HUDEP-2 (cell line): ENCODE results near the gene IL18RAP.
A peak's percentile ranks its signal among the peaks of the same experiment; 100 is the strongest.

Experiments used
- DNase-seq, 76 experiments: peaks; one replicate each; lab custom pipeline; 2025; ENCODE audit not compliant: unreplicated experiment in 76 of 76; lab: John Stamatoyannopoulos, UW

The IL18RAP gene

DNA sequence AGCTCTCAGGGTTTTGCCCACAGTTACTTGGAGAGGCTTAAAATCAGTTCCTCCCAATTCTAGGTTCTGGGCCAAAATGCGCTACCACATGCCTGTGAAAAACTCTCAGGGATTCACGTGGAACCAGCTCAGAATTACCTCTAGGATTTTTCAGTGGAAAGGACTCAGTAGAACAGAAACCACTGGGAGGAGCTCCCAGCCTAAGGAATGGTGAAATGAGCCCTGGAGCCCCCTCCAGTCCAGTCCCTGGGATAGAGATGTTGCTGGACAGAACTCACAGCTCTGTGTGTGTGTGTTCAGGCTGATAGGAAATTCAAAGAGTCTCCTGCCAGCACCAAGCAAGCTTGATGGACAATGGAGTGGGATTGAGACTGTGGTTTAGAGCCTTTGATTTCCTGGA is 29.0 kb downstream of the IL18RAP start:
- DNase-seq = no peak

DNA sequence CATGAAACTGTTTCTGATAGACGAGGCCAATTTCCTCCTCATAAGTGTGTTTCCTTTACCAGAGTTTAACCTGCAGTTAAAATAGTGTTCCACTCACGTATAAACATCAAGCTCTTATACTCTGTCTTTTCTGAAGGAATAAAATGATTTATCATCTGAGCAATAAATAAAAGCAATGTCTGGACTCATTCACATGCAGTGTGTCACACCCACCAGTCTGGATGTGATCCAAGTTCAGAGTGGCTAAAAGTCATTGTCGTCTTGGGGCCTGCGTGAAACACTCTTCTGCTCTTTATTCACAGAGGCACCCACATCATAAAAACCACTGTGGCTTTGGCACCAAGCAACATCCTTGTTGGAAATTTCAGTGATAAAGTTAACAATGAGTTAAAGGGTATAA is 30.5 kb downstream of the IL18RAP start:
- DNase-seq = peak in 5 of 76 experiments; percentile 1 to 15 (median 12)

DNA sequence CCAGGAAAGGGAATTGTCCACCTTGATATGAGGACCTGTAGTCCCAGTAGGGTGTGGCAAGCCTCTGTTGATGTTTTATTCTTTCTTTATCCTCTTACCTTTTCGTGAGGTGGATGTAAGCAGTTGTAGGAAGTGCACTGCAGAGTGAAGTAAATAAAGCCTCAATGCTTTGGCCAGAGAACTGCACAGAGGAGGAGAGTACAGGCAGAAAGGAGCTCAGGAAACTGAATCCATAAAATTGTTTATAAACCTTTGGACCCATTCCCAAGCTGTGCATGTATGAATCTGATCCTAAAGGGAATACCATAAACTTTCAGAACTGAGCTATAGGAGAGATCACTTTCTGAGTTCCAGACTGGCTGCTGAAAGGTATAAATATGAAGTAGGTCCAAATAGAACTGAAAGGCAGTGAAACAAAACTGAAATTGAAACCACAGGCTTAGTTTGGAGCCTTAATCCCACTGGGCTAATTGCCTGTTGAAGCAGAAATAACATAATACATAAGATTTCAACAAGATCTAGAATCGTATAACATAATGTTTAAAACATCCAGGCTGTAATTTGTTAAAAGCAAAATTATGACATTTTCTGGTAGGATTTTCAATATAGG is 32.2 kb downstream of the IL18RAP start:
- no peak for DNase-seq

DNA sequence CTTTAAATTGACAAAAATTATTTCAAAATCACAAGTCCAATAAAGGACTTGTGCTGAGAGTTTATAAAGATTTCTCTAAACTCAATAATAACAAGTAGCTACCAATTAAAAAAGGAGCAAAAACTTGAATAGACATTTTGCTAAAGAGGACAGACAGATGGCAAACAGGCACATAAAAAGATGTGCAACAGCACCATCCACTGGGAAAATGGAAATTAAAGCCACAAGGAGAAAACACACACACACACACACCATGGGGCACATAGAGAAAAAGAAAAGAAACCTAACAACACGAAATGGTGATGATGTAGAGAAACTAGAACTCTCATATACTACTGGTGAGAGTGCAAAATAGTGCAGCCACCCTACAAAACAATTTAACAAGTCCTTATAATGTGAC is 37.5 kb downstream of the IL18RAP start:
- no peak for DNase-seq

DNA sequence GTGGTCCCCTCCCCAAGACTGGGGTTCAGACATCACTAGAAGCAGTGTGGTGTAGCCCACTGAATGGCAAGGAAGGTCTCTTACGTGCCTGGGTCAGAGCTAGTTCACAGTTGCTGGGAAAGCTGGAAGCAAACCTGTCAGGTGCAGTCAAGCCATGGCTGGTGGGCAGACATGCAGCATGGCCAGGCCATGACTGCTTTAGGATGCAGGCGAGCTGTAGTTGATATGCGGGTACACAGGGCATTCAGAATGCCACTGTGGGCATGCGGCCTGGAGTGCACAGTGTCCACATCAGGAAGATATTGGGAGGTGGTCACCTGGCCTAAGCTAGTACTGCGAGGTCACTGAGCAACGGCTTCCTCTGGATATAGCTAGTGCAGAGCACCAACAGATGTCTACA is 38.2 kb downstream of the IL18RAP start:
- no peak for DNase-seq

DNA sequence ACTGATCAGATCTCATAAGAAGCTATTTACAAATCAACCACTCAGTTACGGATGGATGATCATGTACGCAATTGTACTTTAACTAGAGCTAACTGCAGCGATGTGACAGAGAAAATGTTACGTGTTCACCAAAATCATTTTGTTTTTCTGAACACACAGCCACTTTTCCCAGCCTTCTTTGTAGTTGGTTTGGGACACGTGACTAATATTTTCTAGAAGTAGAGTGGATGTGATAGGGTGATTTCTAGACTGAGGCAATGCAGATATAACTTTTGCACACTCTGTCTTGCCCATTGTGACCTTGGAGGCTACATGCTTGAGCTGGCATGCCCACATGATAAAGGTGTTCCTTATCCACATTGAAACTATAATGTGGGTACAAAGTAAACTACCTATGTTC is 40.2 kb downstream of the IL18RAP start:
- no peak for DNase-seq

DNA sequence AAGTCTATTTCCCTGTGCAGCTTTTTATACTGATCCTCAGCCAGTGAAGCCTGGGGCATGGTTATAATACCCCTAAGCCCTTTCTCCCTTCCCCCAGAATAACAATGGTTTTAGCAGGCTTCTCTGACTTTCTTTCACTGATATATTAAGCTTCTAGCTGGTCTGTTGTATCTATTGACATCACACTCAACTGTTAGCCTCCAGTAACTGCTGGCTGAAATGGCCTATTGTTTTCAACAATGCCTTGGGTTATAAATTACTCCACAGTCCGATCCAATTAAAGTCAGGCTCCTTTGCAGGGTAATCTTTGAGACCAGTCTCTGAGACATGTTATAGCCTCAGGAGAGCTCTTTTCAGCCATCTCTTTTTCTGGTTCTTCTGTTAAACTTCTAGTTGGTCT is 47.2 kb downstream of the IL18RAP start:
- no peak for DNase-seq

DNA sequence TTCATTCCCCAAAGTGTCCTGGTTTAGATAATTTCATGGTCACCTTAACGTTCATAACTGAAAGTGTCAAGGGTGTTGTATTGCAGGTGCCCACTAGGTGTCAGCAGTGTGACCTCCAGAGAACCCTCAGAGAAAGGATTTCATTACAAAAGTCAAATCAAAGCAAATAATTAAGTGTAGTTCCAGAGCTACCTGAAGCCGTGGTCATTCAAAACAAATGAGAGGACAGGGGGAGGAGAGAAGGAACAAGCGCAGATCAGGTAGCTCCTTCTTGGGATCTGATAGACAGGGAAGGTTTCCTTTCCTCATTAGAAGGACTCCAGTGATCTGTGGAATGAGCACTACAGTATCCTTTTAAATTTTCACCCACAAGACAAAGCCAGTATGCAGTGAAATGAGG is 50.1 kb downstream of the IL18RAP start, which contains the start of gene SLC9A4:
SLC9A4 (plus strand) TSS at position 207 of the 400 bp plus-strand sequence. CDS start 534 bp downstream, outside the sequence.
- peak in 20 of 76 experiments; percentile 0 to 23 (median 11) for DNase-seq

DNA sequence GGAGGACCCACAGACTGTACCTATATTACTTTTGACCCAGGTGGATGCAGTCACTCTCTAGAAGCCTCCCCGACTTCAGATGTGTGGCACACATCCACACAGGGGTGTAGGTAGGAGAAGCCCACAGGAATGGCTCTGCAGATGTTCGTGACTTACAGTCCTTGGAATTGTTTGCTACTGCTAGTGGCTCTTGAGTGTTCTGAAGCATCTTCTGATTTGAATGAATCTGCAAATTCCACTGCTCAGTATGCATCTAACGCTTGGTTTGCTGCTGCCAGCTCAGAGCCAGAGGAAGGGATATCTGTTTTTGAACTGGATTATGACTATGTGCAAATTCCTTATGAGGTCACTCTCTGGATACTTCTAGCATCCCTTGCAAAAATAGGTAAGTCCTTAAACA is 50.7 kb downstream of the IL18RAP start:
- no peak for DNase-seq

DNA sequence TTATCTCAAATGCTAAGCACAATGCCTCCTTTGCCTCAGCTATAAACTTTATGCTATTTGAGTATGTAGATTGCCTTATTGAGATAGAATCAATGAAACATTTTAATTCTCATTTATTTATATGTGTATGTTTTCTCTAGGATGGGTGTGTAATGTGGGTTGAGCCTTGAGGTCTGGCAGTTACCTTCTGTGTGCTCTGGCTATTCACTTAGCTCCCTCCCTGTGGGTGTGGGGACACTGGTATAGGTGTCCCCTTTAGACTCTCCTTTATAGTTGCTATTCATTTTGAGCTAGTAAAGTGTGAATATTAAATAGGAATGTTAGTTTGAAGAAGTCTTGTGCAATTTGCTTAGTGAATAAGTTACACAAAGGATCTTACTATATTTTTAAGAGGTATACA is 51.8 kb downstream of the IL18RAP start:
- no peak for DNase-seq

DNA sequence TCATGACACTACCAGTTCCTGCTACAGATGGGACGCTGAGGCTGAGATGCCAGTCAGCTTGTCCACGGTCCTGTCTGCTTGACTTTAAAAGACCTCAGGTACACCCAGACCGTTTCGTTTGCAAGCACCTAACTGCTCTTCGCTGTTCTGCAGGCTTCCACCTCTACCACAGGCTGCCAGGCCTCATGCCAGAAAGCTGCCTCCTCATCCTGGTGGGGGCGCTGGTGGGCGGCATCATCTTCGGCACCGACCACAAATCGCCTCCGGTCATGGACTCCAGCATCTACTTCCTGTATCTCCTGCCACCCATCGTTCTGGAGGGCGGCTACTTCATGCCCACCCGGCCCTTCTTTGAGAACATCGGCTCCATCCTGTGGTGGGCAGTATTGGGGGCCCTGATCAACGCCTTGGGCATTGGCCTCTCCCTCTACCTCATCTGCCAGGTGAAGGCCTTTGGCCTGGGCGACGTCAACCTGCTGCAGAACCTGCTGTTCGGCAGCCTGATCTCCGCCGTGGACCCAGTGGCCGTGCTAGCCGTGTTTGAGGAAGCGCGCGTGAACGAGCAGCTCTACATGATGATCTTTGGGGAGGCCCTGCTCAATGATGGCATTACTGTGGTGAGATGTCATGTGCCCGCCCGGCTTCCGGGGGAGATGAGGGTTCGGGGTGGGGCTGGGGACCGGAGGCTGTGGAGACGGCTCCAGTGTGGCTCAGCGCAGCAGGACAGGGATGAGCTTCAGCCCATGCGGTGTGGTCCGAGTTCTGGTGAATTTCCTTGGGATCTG is 55.9 kb downstream of the IL18RAP start:
- DNase-seq = no peak

DNA sequence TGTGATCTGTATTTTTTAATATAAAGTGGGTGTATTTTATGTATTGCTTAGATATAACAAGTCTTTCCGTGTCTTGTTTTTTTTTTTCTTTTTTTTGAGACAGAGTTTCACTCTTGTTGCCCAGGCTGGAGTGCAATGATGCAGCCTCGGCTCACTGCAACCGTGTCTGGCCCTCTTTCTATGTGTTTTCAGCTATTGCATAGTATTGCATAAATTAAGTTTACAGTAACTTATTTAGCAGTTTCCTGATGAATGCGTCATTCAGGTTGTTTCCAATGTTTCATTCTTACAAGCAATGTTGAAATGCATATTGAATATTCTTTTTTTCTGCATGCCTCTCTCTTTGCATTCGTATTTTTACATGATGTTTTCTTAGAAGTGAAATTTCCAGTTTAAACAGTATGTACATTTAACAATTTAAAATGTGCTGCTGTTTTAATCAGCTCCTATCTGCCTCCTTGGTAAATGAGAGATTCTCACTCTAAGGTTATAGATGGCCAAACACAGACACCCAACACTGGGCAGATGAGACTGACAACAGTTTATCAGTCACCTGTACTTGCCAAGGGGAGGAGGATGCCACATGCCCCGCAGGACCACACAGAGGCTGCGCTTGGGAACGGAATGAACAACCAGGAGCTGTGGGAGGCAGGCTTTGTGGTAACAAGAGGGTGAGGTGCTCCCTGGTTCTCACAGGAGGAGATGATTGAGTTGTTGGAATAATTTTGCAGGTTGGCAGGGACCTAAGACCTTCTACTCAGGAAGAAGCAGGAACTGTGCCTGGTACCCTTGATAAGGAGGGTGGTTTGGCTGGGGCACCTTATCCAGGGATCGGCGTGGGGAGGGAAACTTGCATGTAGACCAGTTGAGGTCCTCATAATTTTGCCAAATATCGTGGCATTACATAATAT is 57.6 kb downstream of the IL18RAP start:
- no peak for DNase-seq

DNA sequence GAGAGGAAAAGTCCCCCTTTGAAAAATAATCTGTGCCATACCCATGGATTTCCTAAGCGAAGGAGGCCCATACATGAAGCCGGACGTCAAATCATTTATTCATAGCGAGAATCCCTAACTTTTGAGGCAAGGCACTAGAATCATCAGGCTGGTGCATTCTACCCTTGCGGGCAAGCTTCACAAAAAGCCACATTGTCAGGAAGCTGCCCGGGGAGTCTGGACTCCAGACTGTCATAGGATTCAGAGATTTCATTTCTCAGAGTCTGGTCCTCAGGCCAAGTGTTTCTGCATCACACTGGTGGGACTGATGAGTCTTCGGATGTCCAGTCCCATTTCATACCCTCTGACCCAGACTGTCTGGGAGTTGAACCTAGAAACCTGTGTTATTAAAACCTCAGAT is 59.0 kb downstream of the IL18RAP start:
- DNase-seq = no peak

DNA sequence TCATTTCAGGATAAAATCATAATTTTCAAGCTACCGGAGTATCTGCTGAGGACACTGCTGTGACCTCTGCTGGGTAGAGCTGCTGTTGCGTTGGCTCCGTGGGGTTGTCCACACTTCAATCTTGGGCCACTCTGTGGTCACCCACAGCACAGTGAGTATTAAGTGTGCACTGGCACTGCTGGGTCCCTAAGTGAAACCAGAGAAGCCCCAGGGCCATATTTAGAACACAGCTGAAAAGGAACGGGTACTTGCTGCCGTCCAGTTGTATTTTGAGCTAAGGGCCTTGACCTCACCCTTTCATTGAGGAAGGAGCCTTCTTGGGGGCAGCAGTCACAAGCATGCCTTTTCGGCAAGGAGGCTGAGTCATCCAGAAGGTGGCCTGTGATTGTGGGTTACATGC is 60.1 kb downstream of the IL18RAP start:
- DNase-seq = no peak

DNA sequence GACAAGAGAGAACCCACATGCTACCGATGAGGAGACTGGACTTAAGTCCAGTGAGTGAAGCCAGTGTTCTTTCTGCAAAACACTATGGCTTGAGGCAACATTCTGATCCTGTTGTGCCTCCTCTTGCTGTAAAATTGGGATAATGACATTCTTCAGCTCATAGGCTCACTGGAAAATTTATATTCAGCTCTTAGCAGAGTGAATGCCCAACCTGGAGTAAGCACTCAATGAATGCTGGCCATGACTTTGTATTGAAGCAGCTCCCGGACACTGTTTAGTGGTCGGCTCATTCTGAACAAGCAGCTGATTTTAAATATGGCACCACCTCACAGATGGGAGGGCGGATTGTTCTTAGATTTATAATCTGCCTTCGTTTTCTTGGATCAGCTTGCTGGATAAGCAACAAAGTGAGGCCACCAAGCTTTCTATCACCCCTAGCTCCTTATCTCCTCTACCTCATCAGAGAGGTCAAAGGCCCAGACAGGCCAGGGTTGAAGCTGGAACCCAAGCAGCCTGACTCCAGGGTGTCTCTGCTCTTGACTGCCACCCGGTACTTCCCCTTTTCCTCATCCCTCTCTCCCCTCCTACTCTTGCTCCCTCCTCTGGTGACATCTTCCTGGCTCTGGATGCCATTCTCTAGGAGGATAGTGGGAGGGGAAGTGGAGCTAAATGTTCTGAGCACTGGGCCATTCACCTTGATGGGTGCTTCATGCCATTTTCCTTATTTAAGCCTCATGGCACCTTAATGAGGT is 61.5 kb downstream of the IL18RAP start:
- no peak for DNase-seq

DNA sequence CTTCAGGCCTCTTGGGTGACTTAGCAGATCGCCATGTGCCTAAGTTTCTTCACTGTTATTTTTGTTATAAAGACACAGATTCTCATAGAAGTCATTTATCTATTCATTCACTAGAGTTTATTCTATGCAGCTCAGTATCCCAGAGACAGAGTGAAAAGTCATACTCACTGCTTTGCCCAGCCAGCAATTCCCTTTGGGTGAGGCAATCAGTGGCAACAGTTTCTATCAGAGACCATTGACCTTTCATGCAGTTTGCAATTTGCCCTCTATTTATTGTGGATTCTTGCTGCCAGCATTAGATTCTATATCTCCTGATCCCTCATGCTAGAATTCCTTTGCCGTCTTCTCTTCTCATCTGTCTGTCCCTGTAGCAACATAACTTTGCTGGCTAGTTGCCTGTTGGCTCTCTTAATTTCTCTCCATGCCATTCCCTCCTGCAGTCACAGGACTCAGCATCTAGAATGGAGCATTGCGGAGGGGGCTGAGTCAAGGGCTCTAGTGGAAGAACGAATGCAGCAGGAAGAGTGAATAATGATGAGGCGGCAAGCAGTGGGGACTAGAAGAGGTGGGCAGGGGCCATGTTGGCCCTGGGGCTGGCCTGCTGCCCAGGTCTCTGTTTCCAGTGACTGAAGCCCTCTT is 62.3 kb downstream of the IL18RAP start:
- DNase-seq = no peak

DNA sequence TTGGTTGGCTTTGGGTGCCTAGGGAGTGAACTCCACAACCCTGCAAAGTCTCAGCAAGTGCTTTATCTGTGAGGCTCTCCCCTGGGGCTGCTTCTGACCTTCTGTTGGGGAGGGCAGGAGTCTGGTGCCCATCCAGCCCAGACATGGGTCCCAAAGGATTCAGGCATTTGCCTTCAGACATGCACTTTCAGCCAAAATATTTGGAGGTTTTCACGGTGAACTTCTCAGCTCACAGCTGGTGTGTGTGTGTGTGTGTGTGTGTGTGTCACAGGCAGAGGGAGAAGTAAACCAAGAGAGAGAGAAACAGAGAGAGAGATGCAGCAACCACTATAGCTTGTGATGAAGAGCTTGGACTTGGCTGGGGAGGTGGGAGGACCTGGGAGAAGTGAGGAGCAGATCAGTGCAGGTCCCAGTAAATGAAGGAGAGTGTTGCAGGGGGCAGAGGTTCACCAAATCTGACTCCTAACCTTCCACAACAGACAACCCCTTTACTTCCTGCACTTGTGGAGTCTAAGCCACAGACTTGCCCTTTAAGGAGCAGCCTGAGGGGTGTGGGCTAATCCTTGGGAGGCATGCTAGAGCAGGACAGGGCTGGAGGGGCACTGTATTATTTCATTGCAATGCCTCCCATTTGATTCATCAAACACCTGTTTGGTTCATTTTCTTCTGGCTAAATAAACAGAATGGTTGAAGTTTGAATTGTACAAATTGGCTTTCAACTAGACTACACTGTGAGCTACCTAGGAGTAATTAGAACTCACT is 64.2 kb downstream of the IL18RAP start:
- no peak for DNase-seq

DNA sequence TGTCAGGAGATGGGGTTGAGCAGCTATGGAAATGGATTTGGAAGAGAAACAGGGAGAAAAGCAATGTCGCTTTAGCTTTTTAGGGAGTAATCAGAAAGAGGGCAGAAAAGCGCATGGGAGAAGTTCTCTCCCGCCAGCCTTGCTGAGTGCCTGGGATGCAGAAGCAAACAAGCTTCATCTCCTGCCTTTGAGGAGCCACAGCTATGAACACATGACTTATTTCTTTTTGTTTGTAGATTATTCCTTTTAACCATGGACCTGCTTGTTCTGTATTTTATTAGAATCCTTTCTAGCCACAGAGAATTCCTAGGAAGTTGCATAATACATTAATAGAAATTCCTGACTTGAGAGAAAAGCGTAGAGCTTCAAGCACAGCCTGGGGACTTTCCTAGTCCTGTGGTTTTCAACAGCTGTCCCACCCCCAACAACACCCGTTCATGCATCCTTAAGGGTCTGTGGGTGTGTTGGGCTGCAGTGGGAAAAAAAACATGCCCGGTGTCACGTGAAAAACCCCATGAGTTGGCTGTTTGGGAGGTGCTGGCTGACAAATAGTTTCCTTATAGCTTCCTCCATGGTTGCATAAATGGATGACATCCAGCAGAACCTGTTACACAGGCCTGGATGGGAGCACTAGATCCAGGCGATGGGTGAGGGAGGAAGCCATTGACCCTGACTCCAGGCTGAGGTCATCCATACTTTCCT is 65.0 kb downstream of the IL18RAP start:
- no peak for DNase-seq

DNA sequence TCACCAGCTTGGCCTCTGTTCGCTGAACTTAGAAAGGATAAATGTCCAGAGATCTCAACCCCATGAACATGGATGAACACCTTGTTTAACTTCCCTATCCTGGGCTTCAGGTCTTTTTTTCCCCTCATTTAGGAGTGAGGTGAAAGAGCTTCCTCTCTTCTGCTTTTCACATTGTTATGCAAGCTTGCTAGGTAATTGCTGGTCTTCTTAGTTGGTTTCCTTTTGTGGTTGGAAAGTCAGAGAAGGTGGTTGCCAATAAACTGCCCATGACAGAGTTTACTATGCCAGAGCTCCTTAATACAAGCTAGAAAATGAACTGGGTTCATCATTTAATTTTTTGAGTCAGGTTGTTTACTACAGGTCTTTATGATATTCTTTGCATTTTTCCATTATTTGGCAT is 66.7 kb downstream of the IL18RAP start:
- DNase-seq = no peak
